Activated CD4-positive, alpha-beta T cell treated with anti-CD3 and anti-CD28 coated beads, Interleukin-2, amount 50 U/mL, for 48 hours (primary cell): ENCODE results near the gene FHIT.
"Not testable (repeated sequence)": the region's sequence is repeated elsewhere in the genome, so short reads cannot be mapped to it uniquely, and the experiment has no call there.

Source experiments
- DNase-seq, 2 experiments: peaks; one replicate each; pipeline ENCODE4 v3.0.0-alpha.2; 2020

Gene FHIT

GRCh38 chr3:61051666-61052065 is 199.6 kb downstream of the FHIT start:
- DNase-seq, result no peak

GRCh38 chr3:61045169-61045568 is 206.1 kb downstream of the FHIT start:
- not testable (repeated sequence) for DNase-seq

- DNase-seq, result no peak
Observed at GRCh38 chr3:61043156-61043555, 208.1 kb downstream of the FHIT start.

GRCh38 chr3:61040618-61041017 is 210.6 kb downstream of the FHIT start:
- no peak for DNase-seq

- no peak for DNase-seq
Observed at GRCh38 chr3:61035573-61035972, 215.7 kb downstream of the FHIT start.

- no peak for DNase-seq
Observed at GRCh38 chr3:61032991-61033390, 218.3 kb downstream of the FHIT start.

GRCh38 chr3:61031503-61031902 is 219.7 kb downstream of the FHIT start:
- no peak for DNase-seq

- no peak for DNase-seq
Observed at GRCh38 chr3:61030469-61031035, 220.7 kb downstream of the FHIT start.

GRCh38 chr3:61029194-61029593 is 222.1 kb downstream of the FHIT start:
- no peak for DNase-seq

GRCh38 chr3:61018807-61019206 is 232.4 kb downstream of the FHIT start:
- no peak for DNase-seq

- not testable (repeated sequence) for DNase-seq
Observed at GRCh38 chr3:61017028-61017427, 234.2 kb downstream of the FHIT start.

GRCh38 chr3:61015859-61016258 is 235.4 kb downstream of the FHIT start:
- no peak for DNase-seq

GRCh38 chr3:61015408-61015807 is 235.8 kb downstream of the FHIT start:
- DNase-seq, result no peak

GRCh38 chr3:61008998-61009380 is 242.3 kb downstream of the FHIT start:
- DNase-seq, result no peak

- DNase-seq, result no peak
Observed at GRCh38 chr3:61008153-61008997, 242.9 kb downstream of the FHIT start.

- DNase-seq, result no peak
Observed at GRCh38 chr3:61005591-61005990, 245.7 kb downstream of the FHIT start.

- no peak for DNase-seq
Observed at GRCh38 chr3:60998858-60999257, 252.4 kb downstream of the FHIT start.

- no peak for DNase-seq
Observed at GRCh38 chr3:60992395-60992794, 258.9 kb downstream of the FHIT start.

GRCh38 chr3:60990442-60990730 is 260.9 kb downstream of the FHIT start:
- DNase-seq, result no peak

GRCh38 chr3:60989626-60990441 is 261.4 kb downstream of the FHIT start:
- no peak for DNase-seq

GRCh38 chr3:60987191-60987590 is 264.1 kb downstream of the FHIT start:
- DNase-seq, result not testable (repeated sequence)

GRCh38 chr3:60986552-60986951 is 264.7 kb downstream of the FHIT start:
- no peak for DNase-seq

GRCh38 chr3:60983906-60984305 is 267.3 kb downstream of the FHIT start:
- DNase-seq, result no peak

GRCh38 chr3:60980342-60980692 is 270.9 kb downstream of the FHIT start:
- no peak for DNase-seq
